Loucy (cell line): ENCODE measurements around the gene NRG2.

ENCODE experiments used
- H2AFZ ChIP-seq: fragments of 200-600 bp; sonication (generic); 2 replicates; pipeline ENCODE4 v1.6.0; 2016; ENCODE audit warnings: antibody characterized with exemption, mild to moderate bottlenecking, low read length, moderate library complexity
- H3F3A ChIP-seq: fragments of 200-600 bp; 2 replicates; pipeline ENCODE4 v1.6.0; 2016; ENCODE audit warnings: antibody characterized with exemption, low read depth, mild to moderate bottlenecking
- H3K27me3 ChIP-seq: fragments of 200-600 bp; sonication (generic); 2 replicates; pipeline ENCODE4 v1.6.1; 2014; ENCODE audit warnings: low read length, mild to moderate bottlenecking; ENCODE audit not compliant: insufficient read depth, poor library complexity, severe bottlenecking
- H3K36me3 ChIP-seq: fragments of 200-600 bp; sonication (generic); 2 replicates; pipeline ENCODE4 v1.6.1; 2016; ENCODE audit warnings: low read length; ENCODE audit not compliant: insufficient read depth
- H3K4me1 ChIP-seq: fragments of 200-600 bp; sonication (generic); 2 replicates; pipeline ENCODE4 v1.5.1; 2014; ENCODE audit warnings: low read length, mild to moderate bottlenecking; ENCODE audit not compliant: insufficient read depth, poor library complexity, severe bottlenecking
- H3K4me2 ChIP-seq: fragments of 200-600 bp; sonication (generic); 2 replicates; pipeline ENCODE4 v1.6.0; 2014; ENCODE audit warnings: antibody characterized with exemption, low read length, low read depth, mild to moderate bottlenecking; ENCODE audit not compliant: poor library complexity, severe bottlenecking
- H3K4me3 ChIP-seq: fragments of 200-600 bp; sonication (generic); 2 replicates; pipeline ENCODE4 v1.5.1; 2014; ENCODE audit warnings: low read length, mild to moderate bottlenecking, mixed read lengths; ENCODE audit not compliant: poor library complexity, severe bottlenecking
- H3K79me2 ChIP-seq: fragments of 200-600 bp; sonication (generic); 2 replicates; pipeline ENCODE4 v1.6.1; 2014; ENCODE audit warnings: low read length; ENCODE audit not compliant: insufficient read depth
- H3K9ac ChIP-seq: fragments of 200-600 bp; sonication (generic); 2 replicates; pipeline ENCODE4 v1.6.0; 2014; ENCODE audit warnings: mild to moderate bottlenecking, low read depth, low read length, moderate library complexity; ENCODE audit not compliant: poor library complexity, severe bottlenecking
- H3K9me2 ChIP-seq: fragments of 200-600 bp; sonication (generic); replicated peaks from 2 replicates; pipeline ENCODE4 v1.6.1; 2016; ENCODE audit warnings: low read depth, low read length, mixed read lengths
- H3K9me3 ChIP-seq: fragments of 200-600 bp; sonication (generic); 2 replicates; pipeline ENCODE4 v1.6.1; 2014; ENCODE audit warnings: mild to moderate bottlenecking, antibody characterized with exemption, low read length, low read depth; ENCODE audit not compliant: insufficient read depth
- H4K20me1 ChIP-seq: fragments of 200-600 bp; sonication (generic); 2 replicates; pipeline ENCODE4 v1.6.0; 2014; ENCODE audit warnings: antibody characterized with exemption, low read length, mild to moderate bottlenecking; ENCODE audit not compliant: insufficient read depth, poor library complexity, severe bottlenecking
- CTCF ChIP-seq: fragments of 200-600 bp; sonication (generic); conservative IDR thresholded peaks from 2 replicates; pipeline ENCODE4 v1.5.1; 2014; ENCODE audit warnings: mild to moderate bottlenecking, antibody characterized with exemption, low read length
- EZH2phosphoT487 ChIP-seq: fragments of 200-600 bp; IDR thresholded peaks from 2 replicates; pipeline ENCODE4 v1.6.1; 2018; ENCODE audit warnings: antibody characterized with exemption, mild to moderate bottlenecking, moderate library complexity, borderline replicate concordance

The NRG2 gene

GRCh38 chr5:139859013-139859412 lies 184.1 kb downstream of the NRG2 start:
- H3K9ac ChIP-seq, result no peak overlapping the region
- no peaks in the 10 kb centered on the region for H3K9me3 ChIP-seq
- TF ChIP-seq CTCF (no peak), EZH2phosphoT487 (no peak)
- no peaks in the 10 kb centered on the region for H3K36me3 ChIP-seq
- no peaks in the 10 kb centered on the region for H3K79me2 ChIP-seq
- no peak overlapping the region for H3K4me3 ChIP-seq
- H3K4me2 ChIP-seq, result no peak overlapping the region
- no peak overlapping the region for H2AFZ ChIP-seq
- H4K20me1 ChIP-seq, result no peaks in the 10 kb centered on the region
- H3F3A ChIP-seq, result no peaks in the 10 kb centered on the region
- no peaks in the 10 kb centered on the region for H3K27me3 ChIP-seq
- H3K9me2 ChIP-seq, result no peaks in the 10 kb centered on the region
- no peaks in the 10 kb centered on the region for H3K4me1 ChIP-seq

GRCh38 chr5:139856714-139857113 lies 186.4 kb downstream of the NRG2 start:
- TF ChIP-seq CTCF (no peak), EZH2phosphoT487 (no peak)
- Histone ChIP-seq H4K20me1 (no peaks in the 10 kb centered on the region), H3K4me1 (no peaks in the 10 kb centered on the region), H3K4me2 (no peak overlapping the region), H3K36me3 (no peaks in the 10 kb centered on the region), H3K4me3 (no peak overlapping the region), H3K9me2 (no peaks in the 10 kb centered on the region), H3F3A (no peaks in the 10 kb centered on the region), H3K79me2 (no peaks in the 10 kb centered on the region), H3K9ac (no peak overlapping the region), H3K9me3 (no peaks in the 10 kb centered on the region), H2AFZ (no peak overlapping the region), H3K27me3 (no peaks in the 10 kb centered on the region)

GRCh38 chr5:139855946-139856540 lies 187.1 kb downstream of the NRG2 start:
- H3K9me2 ChIP-seq, result no peaks in the 10 kb centered on the region
- no peaks in the 10 kb centered on the region for H3K4me1 ChIP-seq
- H4K20me1 ChIP-seq, result no peaks in the 10 kb centered on the region
- H3K9ac ChIP-seq, result no peak overlapping the region
- H2AFZ ChIP-seq, result no peak overlapping the region
- H3K79me2 ChIP-seq, result no peaks in the 10 kb centered on the region
- TF ChIP-seq CTCF (no peak), EZH2phosphoT487 (no peak)
- H3K9me3 ChIP-seq, result no peaks in the 10 kb centered on the region
- H3K4me3 ChIP-seq, result no peak overlapping the region
- no peaks in the 10 kb centered on the region for H3F3A ChIP-seq
- no peaks in the 10 kb centered on the region for H3K36me3 ChIP-seq
- no peak overlapping the region for H3K4me2 ChIP-seq
- H3K27me3 ChIP-seq, result no peaks in the 10 kb centered on the region
